Measurements from ENCODE around the gene AMBRA1.

AMBRA1 gene

GRCh38 chr11:46528445-46529094 is 65.3 kb downstream of the AMBRA1 start:
- Histone ChIP-seq H3K9ac (ENCODE audit: low read depth, low read length) (no peak overlapping the region), H3K4me2 (ENCODE audit: insufficient read depth, low read length) (no peak overlapping the region), H4K20me1 (ENCODE audit: insufficient read depth, low read length) (peaks cover 52% of the 10 kb centered on the region), H3K4me3 (ENCODE audit: low read depth in 1 of 2, low read length in 2 of 2) (no peak overlapping the region), H3K79me2 (ENCODE audit: insufficient read depth, low read length) (peaks cover 93% of the 10 kb centered on the region), H3K27ac (ENCODE audit: low read length) (no peak overlapping the region), H3K27me3 (ENCODE audit: insufficient read depth, low read length, poor library complexity) (no peaks in the 10 kb centered on the region), H3K36me3 (ENCODE audit: insufficient read depth, low read length) (peaks cover 4% of the 10 kb centered on the region), H3K9me3 (ENCODE audit: insufficient read depth, low read length, severe bottlenecking) (no peaks in the 10 kb centered on the region), H2AFZ (ENCODE audit: low read depth, low read length) (no peak overlapping the region), H3K4me1 (ENCODE audit: insufficient read depth, low read length) (no peaks in the 10 kb centered on the region)
- TF ChIP-seq EZH2 (IDR thresholded peaks at IDR 0.05; ENCODE audit: borderline replicate concordance, low read depth, low read length, severe bottlenecking) (no peak), CTCF (IDR thresholded peaks at IDR 0.05; ENCODE audit: borderline replicate concordance, extremely low read depth, low read length, poor library complexity, severe bottlenecking) (no peak)
- ATAC-seq (ENCODE audit: insufficient read depth, low read depth): no peak
- DNase-seq: no peak

- Histone ChIP-seq H3K27me3 (ENCODE audit: insufficient read depth, low read length, poor library complexity) (no peaks in the 10 kb centered on the region), H3K4me3 (ENCODE audit: low read depth in 1 of 2, low read length in 2 of 2) (no peak overlapping the region), H3K4me2 (ENCODE audit: insufficient read depth, low read length) (no peak overlapping the region), H4K20me1 (ENCODE audit: insufficient read depth, low read length) (peaks cover 58% of the 10 kb centered on the region), H3K9ac (ENCODE audit: low read depth, low read length) (no peak overlapping the region), H3K4me1 (ENCODE audit: insufficient read depth, low read length) (no peaks in the 10 kb centered on the region), H3K79me2 (ENCODE audit: insufficient read depth, low read length) (peaks cover 93% of the 10 kb centered on the region), H3K9me3 (ENCODE audit: insufficient read depth, low read length, severe bottlenecking) (no peaks in the 10 kb centered on the region), H3K27ac (ENCODE audit: low read length) (no peak overlapping the region), H2AFZ (ENCODE audit: low read depth, low read length) (no peak overlapping the region), H3K36me3 (ENCODE audit: insufficient read depth, low read length) (peaks cover 4% of the 10 kb centered on the region)
- DNase-seq (no peak), ATAC-seq (ENCODE audit: insufficient read depth, low read depth) (no peak)
- TF ChIP-seq CTCF (IDR thresholded peaks at IDR 0.05; ENCODE audit: borderline replicate concordance, extremely low read depth, low read length, poor library complexity, severe bottlenecking) (no peak), EZH2 (IDR thresholded peaks at IDR 0.05; ENCODE audit: borderline replicate concordance, low read depth, low read length, severe bottlenecking) (no peak)
Observed at GRCh38 chr11:46527591-46528130, 66.2 kb downstream of the AMBRA1 start.

- peaks cover 97% of the 10 kb centered on the region for H3K79me2 ChIP-seq (ENCODE audit: insufficient read depth, low read length)
- peaks cover 9% of the 10 kb centered on the region for H3K36me3 ChIP-seq (ENCODE audit: insufficient read depth, low read length)
- H3K27me3 ChIP-seq (ENCODE audit: insufficient read depth, low read length, poor library complexity): no peaks in the 10 kb centered on the region
- H2AFZ ChIP-seq (ENCODE audit: low read depth, low read length): no peak overlapping the region
- H3K4me3 ChIP-seq (ENCODE audit: low read depth in 1 of 2, low read length in 2 of 2): no peak overlapping the region
- ATAC-seq (ENCODE audit: insufficient read depth, low read depth): no peak
- H3K27ac ChIP-seq (ENCODE audit: low read length): no peak overlapping the region
- H3K4me2 ChIP-seq (ENCODE audit: insufficient read depth, low read length): no peak overlapping the region
- peaks cover 70% of the 10 kb centered on the region for H4K20me1 ChIP-seq (ENCODE audit: insufficient read depth, low read length)
- TF ChIP-seq CTCF (IDR thresholded peaks at IDR 0.05; ENCODE audit: borderline replicate concordance, extremely low read depth, low read length, poor library complexity, severe bottlenecking) (no peak), EZH2 (IDR thresholded peaks at IDR 0.05; ENCODE audit: borderline replicate concordance, low read depth, low read length, severe bottlenecking) (no peak)
- H3K9me3 ChIP-seq (ENCODE audit: insufficient read depth, low read length, severe bottlenecking): no peaks in the 10 kb centered on the region
- no peak for DNase-seq
- no peak overlapping the region for H3K9ac ChIP-seq (ENCODE audit: low read depth, low read length)
- no peaks in the 10 kb centered on the region for H3K4me1 ChIP-seq (ENCODE audit: insufficient read depth, low read length)
Observed at GRCh38 chr11:46526216-46527215, 67.3 kb downstream of the AMBRA1 start.
